ENCODE results near the gene MYOZ3. TPM values are rescaled to one million over a fixed set of nuclear protein-coding genes. Genes with fewer than 3 reads are reported as not detected.

Gene MYOZ3
- total RNA-seq, 1 donor from 2014 or later = 2.9 TPM

DNA sequence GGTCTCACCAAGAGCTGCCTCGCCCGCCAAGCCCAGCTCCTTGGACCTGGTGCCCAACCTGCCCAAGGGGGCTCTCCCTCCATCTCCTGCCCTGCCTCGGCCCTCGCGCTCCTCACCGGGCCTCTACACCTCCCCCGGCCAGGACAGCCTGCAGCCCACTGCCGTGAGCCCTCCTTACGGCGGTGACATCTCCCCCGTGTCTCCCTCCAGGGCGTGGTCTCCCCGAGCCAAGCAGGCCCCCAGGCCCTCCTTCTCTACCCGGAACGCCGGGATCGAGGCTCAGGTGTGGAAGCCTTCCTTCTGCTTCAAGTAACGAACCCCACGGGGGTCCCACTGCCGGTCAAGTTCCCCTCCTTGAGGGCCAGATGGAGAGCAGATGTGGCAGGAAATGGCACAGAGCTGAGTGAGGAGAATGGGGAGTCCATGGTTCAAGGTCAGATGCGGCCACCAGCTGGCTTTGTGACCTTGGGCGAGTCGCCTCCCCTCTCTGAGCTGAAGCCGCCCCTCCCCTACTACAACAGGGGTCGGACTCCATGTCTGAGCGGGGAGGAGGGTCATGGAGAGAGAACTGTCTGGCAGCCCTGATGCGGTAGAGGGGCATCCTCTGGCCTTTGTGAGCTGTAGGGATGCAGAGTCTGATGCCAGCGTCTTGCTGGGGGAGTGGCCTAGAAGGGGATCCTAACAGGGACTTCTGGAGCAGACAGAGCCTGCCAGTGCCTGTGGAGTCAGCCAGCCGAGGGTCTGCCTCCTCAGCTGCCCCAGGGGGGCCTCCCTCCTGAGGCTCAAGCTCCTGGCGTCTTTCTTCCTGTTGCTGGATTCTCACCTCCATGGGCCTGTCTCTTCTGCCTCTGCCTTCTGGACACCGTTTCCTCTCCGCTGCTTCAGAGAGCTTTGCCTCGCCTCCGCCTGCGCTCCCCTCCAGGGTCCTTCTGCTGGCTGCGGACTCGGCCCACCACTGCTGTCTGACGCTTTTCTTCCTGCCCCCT lies 10.7 kb upstream of the MYOZ3 start:
- TF ChIP-seq, protein P1, sequence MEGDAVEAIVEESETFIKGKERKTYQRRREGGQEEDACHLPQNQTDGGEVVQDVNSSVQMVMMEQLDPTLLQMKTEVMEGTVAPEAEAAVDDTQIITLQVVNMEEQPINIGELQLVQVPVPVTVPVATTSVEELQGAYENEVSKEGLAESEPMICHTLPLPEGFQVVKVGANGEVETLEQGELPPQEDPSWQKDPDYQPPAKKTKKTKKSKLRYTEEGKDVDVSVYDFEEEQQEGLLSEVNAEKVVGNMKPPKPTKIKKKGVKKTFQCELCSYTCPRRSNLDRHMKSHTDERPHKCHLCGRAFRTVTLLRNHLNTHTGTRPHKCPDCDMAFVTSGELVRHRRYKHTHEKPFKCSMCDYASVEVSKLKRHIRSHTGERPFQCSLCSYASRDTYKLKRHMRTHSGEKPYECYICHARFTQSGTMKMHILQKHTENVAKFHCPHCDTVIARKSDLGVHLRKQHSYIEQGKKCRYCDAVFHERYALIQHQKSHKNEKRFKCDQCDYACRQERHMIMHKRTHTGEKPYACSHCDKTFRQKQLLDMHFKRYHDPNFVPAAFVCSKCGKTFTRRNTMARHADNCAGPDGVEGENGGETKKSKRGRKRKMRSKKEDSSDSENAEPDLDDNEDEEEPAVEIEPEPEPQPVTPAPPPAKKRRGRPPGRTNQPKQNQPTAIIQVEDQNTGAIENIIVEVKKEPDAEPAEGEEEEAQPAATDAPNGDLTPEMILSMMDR (IDR thresholded peaks at IDR 0.05; ENCODE audit: unreplicated experiment) = no peak
- Mint-ChIP-seq H3K27ac (peak overlapping the region; percentile 37), H3K9me3 (ENCODE audit: low read depth) (no peaks in the 10 kb centered on the region), H3K4me3 (ENCODE audit: low read depth) (no peak overlapping the region), H3K36me3 (ENCODE audit: insufficient read depth) (no peaks in the 10 kb centered on the region), H3K4me1 (ENCODE audit: low read depth) (peaks cover 2% of the 10 kb centered on the region), H3K27me3 (peaks cover 25% of the 10 kb centered on the region)
- DNase-seq (ENCODE audit: low spot score, unreplicated experiment) = no peak

DNA sequence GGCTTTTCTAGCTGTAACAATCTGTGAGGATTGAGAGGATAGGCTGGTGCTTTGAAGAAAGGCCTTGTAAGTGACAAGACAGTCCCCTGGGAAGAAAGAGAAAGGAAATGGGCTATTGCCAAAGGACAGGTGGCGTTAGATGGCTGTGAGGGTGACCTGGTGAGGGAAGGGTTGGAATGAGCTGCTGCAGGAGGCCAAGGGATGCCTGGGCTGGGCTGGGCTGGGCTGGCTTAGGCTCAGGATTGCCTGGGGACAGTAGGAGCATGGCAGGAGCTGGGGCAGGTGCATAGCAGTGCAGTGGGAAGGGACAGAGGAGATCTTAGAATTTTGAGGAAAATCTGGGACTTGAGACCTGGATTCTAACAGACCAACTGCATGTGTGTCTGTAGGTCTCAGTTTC lies 9.7 kb upstream of the MYOZ3 start:
- no peak overlapping the region for H3K27ac Mint-ChIP-seq
- H3K4me3 Mint-ChIP-seq (ENCODE audit: low read depth) = no peak overlapping the region
- H3K9me3 Mint-ChIP-seq (ENCODE audit: low read depth) = no peaks in the 10 kb centered on the region

GRCh38 chr5:150651924-150652671 lies 9.0 kb upstream of the MYOZ3 start:
- Mint-ChIP-seq H3K27me3 (peaks cover 28% of the 10 kb centered on the region), H3K27ac (no peak overlapping the region), H3K4me1 (ENCODE audit: low read depth) (peaks cover 4% of the 10 kb centered on the region), H3K36me3 (ENCODE audit: insufficient read depth) (no peaks in the 10 kb centered on the region), H3K4me3 (ENCODE audit: low read depth) (no peak overlapping the region), H3K9me3 (ENCODE audit: low read depth) (no peaks in the 10 kb centered on the region)
- TF ChIP-seq, protein P1 (IDR thresholded peaks at IDR 0.05; ENCODE audit: unreplicated experiment) = no peak
- DNase-seq (ENCODE audit: low spot score, unreplicated experiment) = no peak

More for the DNA sequence above, 9.7 kb upstream of the MYOZ3 start:
- Mint-ChIP-seq H3K27me3 (peaks cover 28% of the 10 kb centered on the region), H3K4me1 (ENCODE audit: low read depth) (peaks cover 4% of the 10 kb centered on the region), H3K36me3 (ENCODE audit: insufficient read depth) (no peaks in the 10 kb centered on the region)
- no peak for DNase-seq (ENCODE audit: low spot score, unreplicated experiment)
- TF ChIP-seq, protein P1 (IDR thresholded peaks at IDR 0.05; ENCODE audit: unreplicated experiment) = no peak

- no peak for DNase-seq (ENCODE audit: low spot score, unreplicated experiment)
- no peak overlapping the region for H3K4me3 Mint-ChIP-seq (ENCODE audit: low read depth)
- H3K27ac Mint-ChIP-seq = no peak overlapping the region
- H3K27me3 Mint-ChIP-seq = peaks cover 23% of the 10 kb centered on the region
- no peaks in the 10 kb centered on the region for H3K36me3 Mint-ChIP-seq (ENCODE audit: insufficient read depth)
- H3K9me3 Mint-ChIP-seq (ENCODE audit: low read depth) = no peaks in the 10 kb centered on the region
- H3K4me1 Mint-ChIP-seq (ENCODE audit: low read depth) = peaks cover 4% of the 10 kb centered on the region
- TF ChIP-seq, protein P1 (IDR thresholded peaks at IDR 0.05; ENCODE audit: unreplicated experiment) = peak; percentile 15
These were observed 7.8 kb upstream of the MYOZ3 start for GRCh38 chr5:150653145-150653761.
